Vagina (tissue), 2 donors: ENCODE results near the gene LIN9. TPM values are rescaled to one million over a fixed set of nuclear protein-coding genes. Genes with fewer than 3 reads are reported as not detected.

Experiments
- DNase-seq, 2 donors: peaks; one replicate each; pipeline ENCODE4 v3.0.0-alpha.2; 2017; ENCODE audit errors: extremely low spot score in 2 of 2
- H3K27ac ChIP-seq: fragments of 200-600 bp; sonication (generic); one replicate; pipeline ENCODE4 v1.5.1; 2019
- H3K27me3 ChIP-seq: fragments of 200-600 bp; sonication (generic); one replicate; pipeline ENCODE4 v1.5.1; 2019
- H3K36me3 ChIP-seq, 2 donors: fragments of 200-600 bp; sonication (generic); one replicate each; pipeline ENCODE4 v1.5.1; 2017 to 2019
- H3K4me1 ChIP-seq: fragments of 200-600 bp; sonication (generic); one replicate; pipeline ENCODE4 v1.5.1; 2019
- H3K4me3 ChIP-seq, 2 donors: fragments of 200-600 bp; sonication (generic); 1 replicate in 1 of 2; 2 replicates in 1 of 2; pipeline ENCODE4 v1.5.1; 2016 to 2019
- H3K9me3 ChIP-seq: fragments of 200-600 bp; sonication (generic); one replicate; pipeline ENCODE4 v1.5.1; 2019
- CTCF ChIP-seq, 3 experiments: fragments of 450-650 bp in 2 of 3; fragments of 200-600 bp in 1 of 3; sonication (generic) in 1 of 3; IDR thresholded peaks; one replicate each; pipeline ENCODE4 v1.5.1; 2017 to 2019; ENCODE audit warnings: antibody characterized with exemption in 3 of 3, mild to moderate bottlenecking in 2 of 3, moderate library complexity in 2 of 3
- POLR2A ChIP-seq, 2 donors: fragments of 450-650 bp; IDR thresholded peaks; one replicate each; pipeline ENCODE4 v1.6.1; 2017; ENCODE audit warnings: antibody characterized with exemption in 2 of 2, mild to moderate bottlenecking in 2 of 2, moderate library complexity in 2 of 2
- POLR2AphosphoS5 ChIP-seq, 2 donors: sonication (generic); formaldehyde crosslinking; IDR thresholded peaks; one replicate each; pipeline ENCODE4 v1.9.0; 2017; ENCODE audit warnings: antibody characterized with exemption in 2 of 2, mild to moderate bottlenecking in 2 of 2, low read depth in 1 of 2; ENCODE audit not compliant: insufficient read depth in 1 of 2
- intact Hi-C: fragments of 100-400 bp; cut with DNase I; formaldehyde crosslinking; loops from one replicate; pipeline ENCODE4 v1.15.1; 2023
- total RNA-seq: library from RNA; depleted of rRNA; stranded (reverse); fragments of >200 nt; gene quantifications from one replicate; pipeline ENCODE4 v1.2.3, GENCODE V29; 2016

Gene LIN9
- total RNA-seq, 1 donor from 2014 or later: 3.9 TPM

DNA sequence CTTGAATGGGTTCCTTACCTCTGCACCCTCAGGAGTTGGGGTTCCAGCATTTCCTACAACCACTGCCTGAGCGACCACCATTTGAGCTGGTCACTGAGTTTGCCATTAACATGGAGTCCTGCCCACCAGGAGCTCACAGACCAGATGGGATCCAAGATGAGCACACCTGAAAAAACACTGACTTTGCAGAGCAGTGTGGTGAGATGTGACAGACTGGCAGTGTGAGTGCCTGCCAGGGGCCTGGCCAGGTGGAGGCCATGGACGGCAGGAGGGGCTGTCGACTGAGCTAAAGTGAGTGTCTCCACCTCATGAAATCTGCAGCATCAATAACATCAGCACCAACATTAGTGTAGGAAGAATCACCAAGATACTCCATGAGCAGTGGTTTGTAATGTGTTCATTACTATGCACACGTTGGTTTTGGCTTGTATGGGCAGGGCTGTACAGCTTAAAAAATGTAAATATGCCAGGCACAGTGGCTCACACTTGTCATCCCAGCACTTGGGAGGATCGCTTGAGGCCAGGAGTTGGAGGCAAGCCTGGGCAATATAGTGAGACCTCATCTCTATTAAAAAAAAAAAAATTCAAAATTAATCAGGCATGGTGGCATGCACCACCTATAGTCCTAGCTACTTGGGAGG lies 97.7 kb downstream of the LIN9 start:
- Histone ChIP-seq H3K27ac (no peak overlapping the region), H3K4me3 (no peak overlapping the region), H3K9me3 (no peaks in the 10 kb centered on the region), H3K36me3 (no peaks in the 10 kb centered on the region), H3K27me3 (no peaks in the 10 kb centered on the region), H3K4me1 (no peaks in the 10 kb centered on the region)
- intact Hi-C loops: no loop called here
- no peak for DNase-seq
- TF ChIP-seq POLR2AphosphoS5 (IDR thresholded peaks at IDR 0.05; ENCODE audit: insufficient read depth in 1 of 2, low read depth in 1 of 2): no peak
- TF ChIP-seq POLR2A (IDR thresholded peaks at IDR 0.05): no peak
- TF ChIP-seq CTCF (IDR thresholded peaks at IDR 0.05): no peak

GRCh38 chr1:226210571-226211176 lies 98.3 kb downstream of the LIN9 start:
- Histone ChIP-seq H3K27me3 (no peaks in the 10 kb centered on the region), H3K9me3 (no peaks in the 10 kb centered on the region), H3K4me1 (no peaks in the 10 kb centered on the region), H3K27ac (no peak overlapping the region), H3K4me3 (no peak overlapping the region), H3K36me3 (no peaks in the 10 kb centered on the region)
- TF ChIP-seq CTCF (IDR thresholded peaks at IDR 0.05) (no peak), POLR2AphosphoS5 (IDR thresholded peaks at IDR 0.05; ENCODE audit: insufficient read depth in 1 of 2, low read depth in 1 of 2) (no peak)
- no peak for DNase-seq
- intact Hi-C loops: no loop called here

DNA sequence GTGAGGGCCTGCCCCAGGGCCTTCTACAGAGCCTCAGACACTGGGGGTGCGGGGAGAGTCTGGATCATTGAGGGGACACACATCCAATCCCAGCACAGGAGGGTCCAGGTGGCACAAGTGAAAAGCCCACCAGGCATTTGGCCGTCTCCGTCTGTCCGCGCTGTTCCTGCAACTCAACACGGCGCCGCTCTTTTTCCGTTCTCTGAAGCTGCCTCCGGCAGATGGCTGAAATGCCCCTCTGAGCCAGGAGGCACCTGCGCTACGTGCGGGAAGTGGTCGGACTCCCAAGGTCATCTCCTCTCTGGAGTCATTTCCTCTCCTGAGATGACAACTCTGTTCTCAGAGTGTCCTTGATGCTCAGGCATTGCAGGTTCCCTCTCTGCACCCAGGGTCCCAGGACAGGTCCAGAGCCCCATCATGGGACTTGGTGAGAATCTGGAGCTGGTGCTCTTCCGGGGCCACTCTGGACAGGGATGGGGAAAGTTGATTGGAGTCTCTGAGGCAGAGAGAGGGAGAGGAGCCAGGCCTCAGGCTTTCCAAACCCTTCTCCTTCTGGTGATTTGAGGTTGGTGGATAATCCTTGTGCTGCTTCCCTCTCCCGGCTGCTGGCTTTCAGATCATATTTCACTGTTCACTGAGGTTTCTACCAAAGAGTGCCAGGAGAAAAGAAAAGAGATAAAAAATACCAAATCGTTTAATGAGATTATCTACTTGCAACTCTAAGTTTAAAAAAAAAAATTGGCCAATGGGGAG lies 99.5 kb downstream of the LIN9 start:
- no peak overlapping the region for H3K4me3 ChIP-seq
- no peak overlapping the region for H3K27ac ChIP-seq
- TF ChIP-seq POLR2A (IDR thresholded peaks at IDR 0.05) (no peak), CTCF (IDR thresholded peaks at IDR 0.05) (no peak), POLR2AphosphoS5 (IDR thresholded peaks at IDR 0.05; ENCODE audit: insufficient read depth in 1 of 2, low read depth in 1 of 2) (no peak)
- no peaks in the 10 kb centered on the region for H3K36me3 ChIP-seq
- no peaks in the 10 kb centered on the region for H3K9me3 ChIP-seq
- no peaks in the 10 kb centered on the region for H3K27me3 ChIP-seq
- H3K4me1 ChIP-seq: no peaks in the 10 kb centered on the region
- intact Hi-C loops: no loop called here
- no peak for DNase-seq

DNA sequence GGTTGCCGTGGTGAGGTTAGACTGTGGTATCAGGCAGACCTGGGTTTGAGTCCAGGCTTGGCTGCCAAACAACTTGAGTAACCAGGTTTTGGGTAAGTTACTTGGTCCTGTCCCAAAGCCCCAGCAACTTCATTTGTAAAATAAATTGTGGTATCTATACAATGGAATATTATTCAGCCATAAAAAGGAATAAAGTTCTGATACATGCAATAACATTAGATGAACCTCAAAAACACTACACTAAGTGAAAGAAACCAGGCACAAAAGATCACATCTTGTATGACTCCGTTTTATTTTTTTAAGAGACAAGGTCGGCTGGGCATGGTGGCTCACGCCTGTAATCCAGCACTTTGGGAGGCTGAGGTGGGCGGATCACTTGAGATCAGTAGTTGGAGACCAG lies 101.9 kb downstream of the LIN9 start:
- Histone ChIP-seq H3K36me3 (no peaks in the 10 kb centered on the region), H3K9me3 (no peaks in the 10 kb centered on the region), H3K4me3 (no peak overlapping the region), H3K27me3 (no peaks in the 10 kb centered on the region), H3K4me1 (no peaks in the 10 kb centered on the region), H3K27ac (no peak overlapping the region)
- TF ChIP-seq POLR2AphosphoS5 (IDR thresholded peaks at IDR 0.05; ENCODE audit: insufficient read depth in 1 of 2, low read depth in 1 of 2): no peak
- TF ChIP-seq CTCF (IDR thresholded peaks at IDR 0.05): no peak
- TF ChIP-seq POLR2A (IDR thresholded peaks at IDR 0.05): no peak
- DNase-seq: no peak
- intact Hi-C loops: no loop called here

DNA sequence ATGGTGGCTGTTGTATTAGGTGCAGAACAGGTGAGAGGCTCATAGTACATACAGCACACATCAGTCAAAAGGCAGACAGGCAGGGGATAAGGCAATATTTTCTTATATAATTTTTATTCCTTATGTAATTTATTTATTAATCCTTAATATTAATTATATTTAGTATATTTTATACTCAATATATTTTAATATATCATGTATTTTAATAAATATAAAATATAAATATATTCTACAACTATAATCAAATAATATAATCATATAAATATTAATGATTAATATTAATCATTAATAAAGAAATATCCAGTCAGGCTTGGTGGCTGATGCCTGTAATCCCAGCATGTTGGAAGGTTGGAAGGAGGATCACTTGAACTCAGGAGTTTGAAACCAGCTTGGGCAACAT lies 104.8 kb downstream of the LIN9 start:
- H3K4me3 ChIP-seq: no peak overlapping the region
- H3K36me3 ChIP-seq: no peaks in the 10 kb centered on the region
- no peak for DNase-seq
- TF ChIP-seq CTCF (IDR thresholded peaks at IDR 0.05) (no peak), POLR2AphosphoS5 (IDR thresholded peaks at IDR 0.05; ENCODE audit: insufficient read depth in 1 of 2, low read depth in 1 of 2) (no peak), POLR2A (IDR thresholded peaks at IDR 0.05) (no peak)
- no peaks in the 10 kb centered on the region for H3K27me3 ChIP-seq
- no peaks in the 10 kb centered on the region for H3K4me1 ChIP-seq
- no peak overlapping the region for H3K27ac ChIP-seq
- intact Hi-C loops: no loop called here
- no peaks in the 10 kb centered on the region for H3K9me3 ChIP-seq
